Measurements from ENCODE around the gene CDH13.

GRCh38 chr16:82900559-82900958, 273.8 kb downstream of the CDH13 start:
- TF ChIP-seq CTCF (IDR thresholded peaks at IDR 0.05; ENCODE audit: borderline replicate concordance, extremely low read depth, low read length, poor library complexity, severe bottlenecking) = no peak
- no peak for TF ChIP-seq EZH2 (IDR thresholded peaks at IDR 0.05; ENCODE audit: borderline replicate concordance, low read depth, low read length, severe bottlenecking)
